T-helper 2 cell treated with Interferon-gamma antibody and Interleukin-4, amounts not matched to agents 100 ng/mL and 5 ng/mL, for 36 hours (primary cell): Measurements from ENCODE around the gene CBY2. TPM values are rescaled to one million over a fixed set of nuclear protein-coding genes. Genes with fewer than 3 reads are reported as not detected.
"Not testable (repeated sequence)": the region's sequence is repeated elsewhere in the genome, so short reads cannot be mapped to it uniquely, and the experiment has no call there.

Source experiments
- intact Hi-C: fragments of 100-400 bp; cut with micrococcal nuclease; formaldehyde crosslinking; loops from one replicate; pipeline ENCODE4 v1.15.1; 2023
- total RNA-seq: library from RNA; stranded (reverse); gene quantifications from 2 replicates; pipeline ENCODE4 v1.2.3, GENCODE V29; 2022

Gene CBY2, protein sequence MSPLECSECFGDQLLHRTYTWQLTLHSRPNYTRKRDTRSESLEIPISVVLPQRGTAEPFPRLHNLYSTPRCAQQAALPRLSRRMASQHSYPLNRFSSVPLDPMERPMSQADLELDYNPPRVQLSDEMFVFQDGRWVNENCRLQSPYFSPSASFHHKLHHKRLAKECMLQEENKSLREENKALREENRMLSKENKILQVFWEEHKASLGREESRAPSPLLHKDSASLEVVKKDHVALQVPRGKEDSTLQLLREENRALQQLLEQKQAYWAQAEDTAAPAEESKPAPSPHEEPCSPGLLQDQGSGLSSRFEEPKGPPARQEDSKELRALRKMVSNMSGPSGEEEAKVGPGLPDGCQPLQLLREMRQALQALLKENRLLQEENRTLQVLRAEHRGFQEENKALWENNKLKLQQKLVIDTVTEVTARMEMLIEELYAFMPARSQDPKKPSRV
- 0.36 TPM in 1 of 2 replicates, not detected in the other for total RNA-seq

DNA sequence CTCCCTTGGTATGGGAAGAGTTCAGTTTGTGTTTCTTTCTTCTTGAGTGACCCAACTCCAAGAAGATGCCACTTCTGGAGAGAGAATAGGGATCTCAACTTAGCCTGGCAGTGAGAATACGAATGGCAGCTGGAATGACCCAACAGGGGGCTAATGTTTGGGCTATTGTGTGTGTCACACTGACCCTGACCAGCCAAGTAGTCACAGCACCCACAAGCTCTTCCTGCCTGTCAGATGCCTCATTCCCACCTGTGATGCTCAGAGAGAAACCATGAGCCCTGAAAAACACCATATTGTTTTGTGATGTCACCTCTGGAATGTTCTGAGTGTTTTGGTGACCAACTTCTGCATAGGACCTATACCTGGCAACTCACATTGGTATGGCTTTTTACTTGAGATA, at the start of gene CBY2:
TSS of gene CBY2 (plus strand) at position 233 of the 400 bp plus-strand sequence. CDS start at position 304, 71 bp downstream.
- intact Hi-C loops: no loop called here

DNA sequence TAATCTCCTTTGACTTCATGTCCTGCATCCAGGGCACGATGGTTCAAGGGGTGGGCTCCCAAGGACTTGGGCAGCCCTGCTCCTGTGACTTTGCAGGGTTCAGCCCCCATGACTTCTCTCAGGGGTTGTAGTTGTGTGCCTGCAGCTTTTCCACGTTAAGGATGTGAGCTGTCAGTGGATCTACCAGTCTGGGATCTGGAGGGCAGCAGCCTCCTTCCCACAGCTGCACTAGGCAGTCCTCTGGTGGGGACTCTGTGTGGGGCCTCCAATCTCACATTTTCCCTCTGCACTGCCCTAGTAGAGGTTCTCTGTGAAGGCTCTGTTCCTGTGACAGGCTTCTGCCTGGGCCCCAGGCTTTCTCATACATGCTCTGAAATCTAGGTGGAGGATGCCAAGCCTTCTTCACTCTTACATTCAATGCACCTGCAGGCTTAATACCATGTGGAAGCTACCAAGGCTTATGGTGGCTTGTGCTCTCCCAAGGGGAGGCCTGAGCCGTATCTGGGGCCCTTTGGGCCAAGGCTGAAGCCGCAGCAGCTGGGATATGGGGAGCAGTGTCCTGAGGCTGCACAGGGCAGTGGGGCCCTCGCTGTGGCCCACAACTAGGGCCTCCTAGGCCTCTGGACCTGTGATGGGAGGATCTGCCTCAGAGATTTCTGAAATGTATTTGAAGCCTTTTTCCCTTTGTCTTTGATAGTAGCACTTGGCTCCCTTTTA, 47.3 kb upstream of the CBY2 start:
- intact Hi-C loops: no loop called here

DNA sequence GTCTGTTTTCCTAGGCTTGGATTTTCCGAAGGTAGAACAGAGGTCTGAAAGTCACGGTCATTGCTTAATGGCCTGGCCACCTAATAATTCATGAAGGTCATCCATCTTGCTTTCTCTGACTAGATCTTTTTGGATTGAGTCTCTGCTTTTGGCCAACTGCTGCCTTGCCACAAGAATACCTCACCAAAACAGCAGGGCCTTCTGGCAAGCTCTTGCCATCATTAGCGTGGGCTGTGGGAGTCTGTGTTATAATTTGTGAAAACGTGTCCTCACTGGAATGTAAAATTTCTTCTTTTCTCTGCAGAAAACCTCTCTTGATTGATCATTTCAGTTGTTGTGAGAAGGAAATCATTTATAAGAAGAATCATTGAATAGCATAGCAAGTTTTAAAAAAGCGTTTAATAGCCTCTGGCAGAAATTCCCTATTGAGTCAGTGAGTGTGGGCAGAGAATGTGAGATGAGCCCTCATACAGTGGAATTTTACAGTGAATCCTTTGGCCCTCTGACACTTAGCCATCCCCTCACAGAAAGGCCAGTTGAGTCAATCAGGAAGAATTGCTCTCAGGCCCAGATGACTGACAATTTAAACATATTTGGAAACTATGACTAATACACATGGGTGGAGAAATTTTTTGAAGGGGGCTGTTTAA, 43.4 kb upstream of the CBY2 start:
- intact Hi-C loops: no loop called here

DNA sequence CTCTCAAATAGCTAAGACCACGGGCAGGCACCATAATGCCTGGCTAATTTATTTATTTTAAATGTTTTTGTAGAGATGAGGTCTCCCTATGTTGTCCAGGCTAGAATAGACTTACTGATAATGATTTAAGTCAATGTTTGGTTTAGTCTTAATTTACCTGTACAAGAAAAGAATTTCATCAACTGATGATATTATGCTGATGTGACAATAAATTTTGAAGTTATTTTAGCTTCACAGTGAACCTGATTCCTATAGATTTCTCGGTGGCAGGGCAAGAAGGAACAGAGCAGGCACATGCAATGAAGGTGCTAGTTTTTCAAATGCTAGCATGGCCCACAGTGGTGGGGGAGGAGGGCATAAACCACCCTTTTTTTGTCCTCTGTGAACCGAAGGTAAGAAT, 42.6 kb upstream of the CBY2 start:
- intact Hi-C loops: no loop called here

DNA sequence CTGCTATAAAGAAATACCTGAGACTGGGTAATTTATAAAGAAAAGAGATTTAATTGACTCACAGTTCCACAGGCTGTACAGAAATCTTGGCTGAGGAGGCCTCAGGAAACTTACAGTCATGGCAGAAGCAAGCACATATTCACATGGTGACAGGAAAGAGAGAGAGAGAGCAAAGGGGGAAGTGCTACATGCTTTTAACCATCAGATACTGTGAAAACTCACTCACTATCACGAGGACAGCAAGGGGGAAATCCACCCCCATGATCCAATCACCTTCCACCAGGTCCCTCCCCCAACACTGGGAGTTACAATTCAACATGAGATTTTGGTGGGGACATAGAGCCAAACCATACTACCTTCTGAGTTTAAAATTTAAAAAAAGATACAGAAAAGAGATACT, 41.7 kb upstream of the CBY2 start:
- intact Hi-C loops: not testable (repeated sequence)

DNA sequence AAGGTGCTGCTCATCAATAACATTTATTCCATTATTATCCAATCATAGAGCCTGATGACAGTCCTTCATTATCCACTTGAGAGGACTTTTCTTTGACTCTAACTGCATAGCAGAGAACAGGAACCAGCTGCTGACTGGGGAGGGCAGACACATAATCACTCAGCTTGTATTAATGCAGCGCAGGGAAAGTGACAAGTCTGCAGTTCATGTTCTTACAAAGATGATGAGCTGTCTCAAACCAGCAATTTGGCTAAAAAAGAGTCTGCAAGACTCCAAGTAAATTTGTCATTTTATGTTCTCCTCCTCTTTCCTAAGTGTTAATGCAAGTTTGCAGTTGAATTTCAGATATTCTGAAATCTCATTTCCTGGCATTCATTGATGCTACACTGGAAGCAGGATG, 40.0 kb upstream of the CBY2 start:
- intact Hi-C loops: no loop called here

DNA sequence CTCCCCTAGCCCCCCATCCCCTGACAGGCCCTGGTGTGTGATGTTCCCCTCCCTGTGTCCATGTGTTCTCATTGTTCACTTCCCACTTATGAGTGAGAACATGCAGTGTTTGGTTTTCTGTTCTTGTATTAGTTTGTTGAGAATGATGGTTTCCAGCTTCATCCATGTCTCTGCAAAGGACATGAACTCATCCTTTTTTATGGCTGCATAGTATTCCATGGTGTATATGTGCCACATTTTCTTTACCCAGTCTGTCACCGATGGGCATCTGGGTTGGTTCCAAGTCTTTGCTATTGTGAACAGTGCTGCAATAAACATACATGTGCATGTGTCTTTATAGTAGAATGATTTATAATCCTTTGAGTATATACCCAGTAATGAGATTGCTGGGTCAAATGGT, 39.2 kb upstream of the CBY2 start:
- intact Hi-C loops: not testable (repeated sequence)

DNA sequence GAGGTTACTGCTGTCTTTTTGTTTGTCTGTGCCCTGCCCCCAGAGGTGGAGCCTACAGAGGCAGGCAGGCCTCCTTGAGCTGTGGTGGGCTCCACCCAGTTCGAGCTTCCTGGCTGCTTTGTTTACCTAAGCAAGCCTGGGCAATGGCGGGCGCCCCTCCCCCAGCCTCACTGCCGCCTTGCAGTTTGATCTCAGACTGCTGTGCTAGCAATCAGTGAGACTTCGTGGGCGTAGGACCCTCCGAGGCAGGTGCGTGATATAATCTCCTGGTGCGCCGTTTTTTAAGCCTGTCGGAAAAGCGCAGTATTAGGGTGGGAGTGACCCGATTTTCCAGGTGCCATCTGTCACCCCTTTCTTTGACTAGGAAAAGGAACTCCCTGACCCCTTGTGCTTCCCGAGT, 32.5 kb upstream of the CBY2 start:
- intact Hi-C loops: not testable (repeated sequence)

DNA sequence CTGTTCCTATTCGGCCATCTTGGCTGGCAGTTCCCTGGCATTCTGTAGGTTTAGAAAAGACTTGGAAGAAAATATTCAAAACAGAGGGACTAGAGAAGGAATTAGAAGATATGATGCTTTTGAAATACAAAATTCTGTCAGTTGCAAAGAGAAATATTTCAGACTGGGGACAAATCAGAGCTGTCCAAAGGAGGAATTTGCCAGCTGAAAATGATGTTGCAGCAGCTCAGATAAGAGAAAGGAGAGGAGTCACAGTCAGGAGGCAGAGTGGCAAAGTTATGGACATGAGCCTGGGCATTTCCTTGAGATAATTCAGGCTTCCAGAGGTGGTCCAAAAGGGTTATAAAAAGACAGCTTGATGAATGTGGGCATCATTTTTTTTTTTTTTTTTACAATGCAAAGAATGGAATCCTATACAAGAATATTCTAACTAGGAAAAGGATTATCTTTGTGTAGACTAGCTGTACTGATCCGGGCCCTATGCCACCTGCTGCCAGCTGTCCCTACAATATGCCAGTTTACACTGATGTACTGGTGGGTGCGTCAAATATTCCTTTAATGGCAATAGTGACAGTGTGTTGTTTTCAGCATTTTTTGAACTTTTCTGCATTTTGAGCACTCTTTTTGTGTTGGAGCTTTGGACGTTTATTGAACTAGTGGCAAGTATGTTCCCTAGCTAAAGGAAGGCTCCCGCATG, 31.8 kb upstream of the CBY2 start:
- intact Hi-C loops: no loop called here

DNA sequence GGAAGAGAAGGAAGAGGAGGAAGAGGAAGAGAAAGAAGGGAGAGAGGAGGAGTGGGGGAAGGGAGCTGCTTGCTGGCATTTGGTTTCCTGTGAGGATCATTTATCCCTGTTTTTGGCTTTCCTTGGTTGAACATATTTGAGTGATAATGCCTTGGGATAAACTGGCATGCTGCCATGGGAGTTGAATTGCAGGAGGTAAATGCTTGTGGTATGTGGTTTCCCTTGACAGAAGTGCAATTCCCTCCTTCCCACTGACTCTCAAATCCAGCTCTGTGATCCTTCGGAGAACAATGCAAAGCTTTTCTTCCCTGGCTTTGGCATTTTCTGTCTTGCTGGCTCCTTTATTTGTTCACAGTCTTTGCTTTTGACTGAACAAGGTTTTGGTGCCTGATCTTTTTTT, 27.2 kb upstream of the CBY2 start:
- intact Hi-C loops: no loop called here

DNA sequence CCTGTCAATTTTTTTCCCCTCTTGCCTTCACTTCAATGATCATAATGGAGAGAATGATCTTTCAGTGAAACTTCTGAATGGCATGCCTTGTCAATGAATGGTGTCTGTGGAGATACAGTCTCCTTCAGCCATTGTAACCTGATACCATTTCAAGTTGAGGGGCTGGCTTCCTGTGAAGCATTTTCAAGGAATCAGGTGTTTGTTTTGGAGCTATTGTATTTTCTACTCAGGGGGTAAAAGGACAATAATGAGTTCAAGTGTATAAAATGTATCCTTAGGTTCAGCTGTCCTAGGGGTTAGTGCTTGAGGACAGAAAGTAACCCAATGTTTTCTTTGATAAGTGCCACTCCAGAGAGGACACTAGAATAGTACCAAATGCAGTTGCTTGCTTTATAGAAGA, 23.8 kb upstream of the CBY2 start:
- intact Hi-C loops: no loop called here

DNA sequence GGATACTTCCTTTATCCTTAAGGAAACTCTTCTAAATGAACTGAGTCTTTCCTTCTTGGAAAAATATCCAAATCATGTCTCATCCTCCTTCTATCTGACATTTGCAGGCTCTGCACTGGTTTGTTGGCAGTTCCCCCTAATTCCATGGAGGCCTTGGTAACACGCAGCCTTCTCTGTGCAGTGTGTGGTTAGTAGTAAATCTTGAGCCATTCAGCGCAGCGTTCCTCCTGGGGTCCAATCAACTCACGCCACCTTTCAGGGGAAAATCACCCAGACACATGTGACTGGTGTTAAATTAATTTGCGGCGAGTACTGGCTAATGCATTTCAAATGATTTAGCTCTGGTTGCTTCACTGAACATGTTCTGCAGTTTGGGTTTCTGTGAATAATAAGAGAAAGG, 21.0 kb upstream of the CBY2 start:
- intact Hi-C loops: no loop called here

DNA sequence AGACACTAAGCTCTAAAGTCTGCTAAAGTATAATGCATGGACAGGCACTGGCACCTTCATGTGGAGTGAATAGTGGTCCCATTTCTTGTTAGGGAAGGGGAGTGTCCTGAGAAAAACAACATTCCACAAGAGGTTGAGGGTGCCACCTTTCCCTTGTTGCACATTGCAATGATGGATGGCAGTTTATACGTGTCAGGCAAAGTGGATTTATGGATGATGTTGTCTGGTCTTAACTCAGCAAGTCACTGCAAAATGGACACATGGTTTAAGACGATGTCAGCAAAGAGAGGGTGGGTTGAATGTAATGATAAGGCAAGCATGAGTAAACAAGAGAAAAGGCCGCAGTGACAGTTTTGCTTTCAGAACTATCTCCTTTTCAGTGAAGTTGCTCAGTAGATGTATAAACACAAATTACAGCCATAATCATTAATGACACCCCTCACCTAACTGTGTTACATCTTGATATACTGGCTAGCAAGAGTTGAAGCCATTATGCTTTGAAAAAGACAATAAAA, 19.6 kb upstream of the CBY2 start:
- intact Hi-C loops: no loop called here

DNA sequence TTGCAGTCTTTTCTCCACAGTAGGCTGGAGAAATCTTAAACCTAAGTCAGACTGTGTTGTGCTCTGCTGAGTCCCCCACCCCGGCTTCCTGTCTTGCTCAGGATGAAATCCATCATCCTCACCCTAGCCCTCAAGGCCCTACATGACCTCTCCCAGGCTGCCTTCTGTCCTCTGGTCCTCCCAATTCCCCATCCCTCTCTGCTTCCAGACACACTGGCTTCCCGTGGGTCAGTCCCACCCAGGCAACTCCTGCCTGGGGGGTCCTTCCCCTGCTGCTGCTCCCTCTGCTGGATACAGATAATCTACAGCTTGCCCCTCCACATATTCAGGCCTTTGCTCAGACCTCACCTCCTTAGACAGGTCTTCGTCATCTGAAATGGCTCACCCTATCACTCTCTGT, 18.4 kb upstream of the CBY2 start:
- intact Hi-C loops: no loop called here

DNA sequence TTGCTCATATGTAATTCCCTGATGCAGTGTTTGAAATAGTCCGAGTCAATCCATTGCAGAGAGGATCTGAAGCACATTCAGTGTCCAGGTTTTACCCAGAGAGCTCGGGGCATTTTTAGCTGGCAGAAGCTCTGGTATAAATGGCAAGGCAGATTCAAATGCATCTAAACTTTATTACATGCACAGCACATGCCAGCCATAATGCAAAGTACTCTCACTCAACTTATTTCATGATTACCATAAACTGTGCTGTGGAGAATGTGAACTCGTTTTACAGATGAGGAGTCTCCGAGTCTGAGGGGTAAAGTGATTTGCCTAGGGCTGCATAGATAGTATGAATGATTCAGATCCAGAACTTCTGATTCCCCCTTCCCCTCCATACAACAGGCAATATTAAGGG, 13.5 kb upstream of the CBY2 start:
- intact Hi-C loops: no loop called here

DNA sequence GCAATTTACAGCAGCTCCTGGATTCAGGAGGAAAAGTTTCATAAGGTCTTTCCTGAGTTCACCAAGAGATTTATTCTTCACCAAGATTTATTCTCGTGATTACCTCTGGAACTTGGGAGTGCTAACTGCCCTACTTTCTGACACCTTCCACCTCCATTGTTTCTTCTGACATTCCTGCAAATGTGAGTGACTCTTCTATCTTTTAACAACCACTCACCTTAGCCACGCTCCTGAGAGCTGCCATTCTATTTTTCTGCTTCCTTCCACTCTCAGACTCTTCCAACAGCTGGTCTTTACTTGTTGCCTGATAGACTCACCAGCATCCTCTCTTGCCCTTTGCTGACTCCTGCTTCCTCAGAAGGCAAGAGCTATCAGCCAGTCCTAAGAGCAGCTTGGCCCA, 11.5 kb upstream of the CBY2 start:
- intact Hi-C loops: no loop called here

DNA sequence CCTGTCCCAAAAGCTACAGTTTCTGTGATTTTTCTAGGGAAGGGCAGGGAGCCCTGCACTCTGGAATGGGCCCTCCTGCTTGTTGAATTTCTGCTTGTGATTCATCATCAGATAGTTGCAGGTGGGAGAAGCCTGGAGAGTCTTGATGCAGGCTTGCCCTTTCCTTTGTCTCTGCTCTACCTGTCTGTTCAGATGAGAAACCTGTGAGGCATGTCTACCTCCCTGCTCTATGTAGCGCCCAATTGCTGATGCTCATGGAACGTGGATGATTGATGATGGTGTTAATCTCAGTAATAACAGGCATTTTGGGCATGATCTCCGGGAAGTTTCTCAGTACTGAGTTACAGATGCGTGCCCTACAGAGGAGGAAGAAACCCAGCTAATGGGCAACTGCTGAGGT, 10.9 kb upstream of the CBY2 start:
- intact Hi-C loops: no loop called here

DNA sequence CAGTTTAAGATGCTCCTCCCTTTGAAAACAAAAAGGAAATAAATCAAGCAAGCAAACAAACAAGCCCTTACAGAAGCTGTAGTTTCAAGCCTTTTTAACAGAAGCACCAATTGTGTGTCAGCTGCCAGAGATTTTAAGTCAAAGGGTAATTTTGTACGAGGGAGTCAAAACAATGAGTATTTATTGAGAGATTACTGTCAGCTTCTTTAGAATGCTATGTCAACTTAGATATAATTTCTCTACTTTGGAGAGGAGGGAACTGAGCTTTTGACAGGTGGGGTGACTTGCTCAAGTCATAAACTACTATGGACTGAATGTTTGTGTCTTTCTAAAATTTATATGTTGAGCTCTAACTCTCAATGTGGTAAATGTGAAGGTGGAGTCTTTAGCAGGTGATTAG, 10.5 kb upstream of the CBY2 start:
- intact Hi-C loops: no loop called here

DNA sequence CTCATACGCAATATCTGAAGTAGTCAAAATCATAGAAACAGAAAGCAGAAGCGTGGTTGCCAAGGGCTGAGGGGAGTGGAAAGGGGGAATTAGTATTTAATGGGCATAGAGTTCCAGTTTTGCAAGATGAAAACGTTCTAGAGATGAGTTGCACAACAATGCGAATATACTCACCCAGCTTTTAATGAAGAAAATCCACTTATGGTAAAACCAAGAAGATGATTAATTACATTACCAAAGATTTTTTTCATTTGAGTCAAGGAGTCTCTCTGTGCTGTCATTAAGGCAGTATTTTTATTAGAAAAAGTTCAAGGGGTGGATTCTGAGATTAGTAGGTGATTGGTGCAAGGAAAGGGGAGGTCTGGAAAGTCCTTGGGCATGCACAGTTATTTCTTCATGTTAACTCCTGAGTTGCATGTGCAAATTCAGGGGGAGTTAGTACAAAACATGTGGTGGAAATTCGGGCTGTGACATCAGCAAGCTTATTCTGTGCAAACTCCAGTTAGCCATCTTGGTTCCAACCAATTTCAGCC, 6.9 kb upstream of the CBY2 start:
- intact Hi-C loops: no loop called here

DNA sequence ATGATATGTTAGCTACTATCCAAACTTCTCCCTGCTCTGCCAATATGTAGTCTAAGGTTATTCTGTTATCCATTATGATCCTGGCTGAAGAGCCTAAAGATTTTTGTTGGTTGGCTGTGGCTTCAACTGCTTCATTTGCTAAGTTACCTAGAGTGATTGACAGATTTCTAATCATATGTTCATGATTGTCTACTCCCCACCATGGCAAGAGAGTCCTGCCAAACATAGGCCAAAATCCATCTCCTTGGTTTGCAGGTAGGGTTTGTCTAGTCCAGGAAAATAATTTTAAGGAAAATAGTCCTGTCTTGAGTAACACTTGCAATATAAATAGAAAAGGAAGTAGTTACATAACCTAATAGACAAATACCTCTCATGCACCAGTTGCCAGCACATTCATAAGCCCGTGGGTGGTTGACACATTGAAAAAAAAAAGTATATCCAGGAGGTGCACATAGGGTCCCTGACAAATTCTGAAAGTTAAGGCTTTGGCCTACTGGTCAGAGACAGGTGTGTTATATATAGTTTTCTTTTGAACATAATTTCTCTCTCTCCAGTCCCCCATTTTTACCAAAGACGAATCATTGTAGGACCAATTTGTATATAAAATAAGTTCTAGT, 5.4 kb upstream of the CBY2 start:
- intact Hi-C loops: no loop called here
